GM12872 (cell line): ENCODE data around the gene CFAP47.

Source experiments
- TF ChIP-seq, protein P1 (sequence below): IDR thresholded peaks from 3 replicates; pipeline ENCODE4 v1.5.1; 2011; ENCODE audit warnings: low read depth, mild to moderate bottlenecking, low read length, moderate library complexity; ENCODE audit not compliant: insufficient read depth

The CFAP47 gene

DNA sequence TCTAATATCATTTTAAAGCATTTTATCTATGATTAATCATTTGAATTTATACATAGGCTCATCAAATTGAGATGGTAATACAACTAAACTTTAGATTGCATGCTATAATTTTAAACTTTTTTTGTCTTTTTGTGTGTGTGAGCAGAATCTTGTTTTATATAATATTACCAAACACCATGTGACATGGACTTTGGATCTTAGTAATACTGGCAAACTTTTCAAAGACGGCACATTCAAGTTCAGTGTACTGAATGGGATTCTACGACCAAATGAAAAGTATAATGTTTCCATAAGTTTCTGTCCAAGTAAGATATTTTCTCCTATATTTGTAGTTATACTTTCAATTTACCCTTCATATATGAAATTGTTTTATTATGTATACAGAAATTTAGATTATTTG, 116.0 kb downstream of the CFAP47 start:
- TF ChIP-seq, protein P1, sequence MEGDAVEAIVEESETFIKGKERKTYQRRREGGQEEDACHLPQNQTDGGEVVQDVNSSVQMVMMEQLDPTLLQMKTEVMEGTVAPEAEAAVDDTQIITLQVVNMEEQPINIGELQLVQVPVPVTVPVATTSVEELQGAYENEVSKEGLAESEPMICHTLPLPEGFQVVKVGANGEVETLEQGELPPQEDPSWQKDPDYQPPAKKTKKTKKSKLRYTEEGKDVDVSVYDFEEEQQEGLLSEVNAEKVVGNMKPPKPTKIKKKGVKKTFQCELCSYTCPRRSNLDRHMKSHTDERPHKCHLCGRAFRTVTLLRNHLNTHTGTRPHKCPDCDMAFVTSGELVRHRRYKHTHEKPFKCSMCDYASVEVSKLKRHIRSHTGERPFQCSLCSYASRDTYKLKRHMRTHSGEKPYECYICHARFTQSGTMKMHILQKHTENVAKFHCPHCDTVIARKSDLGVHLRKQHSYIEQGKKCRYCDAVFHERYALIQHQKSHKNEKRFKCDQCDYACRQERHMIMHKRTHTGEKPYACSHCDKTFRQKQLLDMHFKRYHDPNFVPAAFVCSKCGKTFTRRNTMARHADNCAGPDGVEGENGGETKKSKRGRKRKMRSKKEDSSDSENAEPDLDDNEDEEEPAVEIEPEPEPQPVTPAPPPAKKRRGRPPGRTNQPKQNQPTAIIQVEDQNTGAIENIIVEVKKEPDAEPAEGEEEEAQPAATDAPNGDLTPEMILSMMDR = no peak

DNA sequence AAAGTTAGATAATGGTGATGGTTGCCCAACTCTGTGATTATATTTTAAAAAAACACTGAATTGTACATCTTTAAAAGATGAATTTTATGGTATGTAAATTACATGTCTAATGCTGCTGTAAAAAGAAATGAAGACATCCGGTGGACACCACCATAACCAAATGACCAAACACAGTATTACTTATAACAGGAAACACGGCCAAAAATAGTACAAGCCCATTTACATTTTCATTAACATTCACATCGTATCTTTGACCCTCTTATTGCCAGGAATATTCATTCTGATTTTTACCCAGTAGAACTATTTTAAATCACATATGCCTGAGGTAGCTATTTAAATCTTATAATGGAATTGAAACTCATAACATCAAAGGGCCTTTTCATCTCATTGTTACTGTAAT, 143.2 kb downstream of the CFAP47 start:
- TF ChIP-seq, protein P1 = no peak

DNA sequence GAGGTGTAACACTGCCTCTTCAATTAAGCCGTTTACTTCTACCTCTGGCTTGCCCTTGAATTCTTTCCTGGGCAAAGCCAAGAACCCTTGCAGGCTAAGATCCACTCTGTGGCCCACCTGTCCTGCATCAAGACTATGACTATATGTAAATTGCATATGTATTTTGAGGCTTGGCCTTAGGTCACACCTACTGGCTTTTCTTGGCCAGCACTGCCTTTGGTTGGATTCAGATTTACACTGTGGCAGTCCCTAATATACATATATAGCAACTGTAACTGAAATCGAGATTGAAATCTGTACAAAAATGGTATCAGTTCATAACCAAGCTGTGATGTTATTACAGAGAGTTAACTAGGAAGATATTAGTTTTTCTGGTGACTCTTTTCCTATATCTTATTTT, 151.5 kb downstream of the CFAP47 start:
- TF ChIP-seq, protein P1 = no peak

DNA sequence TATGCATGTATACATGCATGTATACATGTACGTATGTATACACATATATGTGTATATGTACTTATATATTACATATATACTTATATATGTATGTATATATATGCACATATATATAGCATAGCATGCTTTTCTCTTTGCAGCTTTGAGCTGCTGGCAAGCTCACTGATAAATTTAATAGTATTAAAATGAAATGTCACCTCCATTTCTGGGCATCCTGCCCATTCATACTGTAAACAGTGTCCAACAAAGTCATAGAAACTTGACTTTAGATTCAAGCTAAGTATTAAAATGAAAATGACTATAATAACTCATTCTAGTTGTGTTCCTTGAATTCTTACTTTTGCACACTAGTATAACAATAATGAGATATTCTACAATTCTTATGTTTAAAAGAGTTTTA, 163.7 kb downstream of the CFAP47 start:
- TF ChIP-seq, protein P1 = no peak

DNA sequence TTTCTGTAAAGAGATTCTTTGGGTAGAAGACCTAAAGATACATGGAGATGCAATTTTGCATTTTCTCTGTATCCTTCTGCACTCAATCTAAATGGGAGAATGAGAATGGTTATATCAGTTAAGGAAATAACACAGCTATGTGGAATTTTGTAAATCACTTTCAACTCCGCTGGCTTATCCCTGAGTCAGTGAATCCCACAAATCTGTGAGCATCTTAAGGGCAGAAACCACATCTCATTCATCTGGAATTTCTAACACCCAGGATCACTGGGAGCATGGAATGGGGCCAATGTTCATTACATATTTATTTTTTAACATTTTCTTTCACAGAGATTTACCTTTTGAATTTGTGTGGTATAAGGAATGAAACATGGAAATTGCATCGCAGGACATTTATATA, 167.8 kb downstream of the CFAP47 start:
- TF ChIP-seq, protein P1 = no peak

DNA sequence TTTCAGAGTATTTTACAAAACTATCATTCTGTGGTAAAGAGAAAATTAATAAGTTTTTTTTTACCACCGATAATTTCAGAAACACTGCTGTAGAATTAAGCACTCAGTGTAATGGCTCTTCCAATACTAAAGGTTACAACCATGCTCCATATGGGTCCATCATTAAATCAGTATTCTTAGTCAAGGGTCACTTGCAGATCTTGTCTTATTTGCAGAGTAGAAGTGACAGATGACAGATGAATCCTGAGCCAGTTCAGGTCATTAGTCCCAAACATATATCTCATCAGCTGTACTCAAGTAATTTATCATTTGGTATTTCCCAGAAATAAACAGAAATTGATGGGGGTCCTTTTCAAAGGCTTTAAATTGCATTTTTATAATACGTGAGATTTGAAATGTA, 182.9 kb downstream of the CFAP47 start:
- TF ChIP-seq, protein P1 = no peak

DNA sequence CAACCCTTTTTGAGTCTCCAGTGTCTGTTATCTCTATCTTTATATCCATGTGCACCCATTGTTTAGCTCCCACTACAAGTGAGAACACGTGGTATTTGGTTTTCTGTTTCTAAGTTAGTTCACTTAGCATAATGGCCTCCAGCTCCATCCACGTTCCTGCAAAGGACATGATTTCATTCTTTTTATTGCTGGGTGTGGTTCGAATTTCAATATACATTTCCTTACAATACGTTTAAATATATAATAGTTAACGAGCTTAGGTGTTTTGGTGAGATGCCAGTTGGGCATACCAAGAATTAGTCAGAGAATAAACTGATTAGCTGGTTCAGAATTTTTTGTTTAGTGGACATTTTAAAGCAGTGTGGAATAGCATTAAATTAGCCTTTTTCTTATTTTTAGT, 196.7 kb downstream of the CFAP47 start:
- TF ChIP-seq, protein P1 = no peak

DNA sequence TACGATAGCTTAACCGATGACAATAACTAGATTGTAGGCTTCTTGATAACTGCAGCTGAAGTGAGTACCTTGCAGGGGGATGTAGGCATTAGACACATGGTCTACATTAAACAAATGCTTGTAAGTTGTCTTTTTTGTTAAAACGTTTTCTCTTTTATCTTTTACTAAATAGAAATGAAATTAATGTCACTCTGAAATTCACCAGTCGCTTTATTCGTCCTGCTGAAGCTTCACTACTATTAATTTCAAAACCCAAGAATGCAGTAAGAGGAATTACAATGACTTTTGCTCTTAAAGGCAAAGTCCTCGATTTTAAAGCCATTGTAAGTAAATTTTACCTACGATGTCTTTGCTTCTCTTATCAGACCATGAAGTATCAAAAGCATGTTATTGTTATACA, 239.7 kb downstream of the CFAP47 start:
- TF ChIP-seq, protein P1 = no peak
